HG02885 (cell line): ENCODE measurements around the gene P3H3.
A peak's percentile ranks its signal among the peaks of the same experiment; 100 is the strongest.
"Not testable (repeated sequence)": the region's sequence is repeated elsewhere in the genome, so short reads cannot be mapped to it uniquely, and the experiment has no call there.

Source experiments
- ATAC-seq: cut with Tn5 transposase; IDR thresholded peaks from one replicate; pipeline ENCODE4 v1.9.1; 2021; ENCODE audit warnings: mild to moderate bottlenecking; ENCODE audit not compliant: unreplicated experiment, poor library complexity

The P3H3 gene

GRCh38 chr12:6863586-6864321 lies 35.5 kb downstream of the P3H3 start:
- ATAC-seq, result no peak

GRCh38 chr12:6865307-6865706 lies 37.1 kb downstream of the P3H3 start:
- ATAC-seq, result not testable (repeated sequence)

- no peak for ATAC-seq
Observed at GRCh38 chr12:6866163-6866919, 38.1 kb downstream of the P3H3 start.

- ATAC-seq, result peak; percentile 2
Observed at GRCh38 chr12:6866920-6867412, 38.8 kb downstream of the P3H3 start.

GRCh38 chr12:6867413-6868210 lies 39.4 kb downstream of the P3H3 start, which contains the start of gene TPI1:
Gene TPI1, plus strand, starts transcription at chr12:6867531. Its CDS starts 36 bp downstream, at chr12:6867567.
- ATAC-seq, result peak; percentile 67

GRCh38 chr12:6868211-6869048 lies 40.2 kb downstream of the P3H3 start:
- no peak for ATAC-seq

GRCh38 chr12:6869049-6870021 lies 41.1 kb downstream of the P3H3 start:
- no peak for ATAC-seq

GRCh38 chr12:6870304-6870703 lies 42.1 kb downstream of the P3H3 start:
- not testable (repeated sequence) for ATAC-seq

- no peak for ATAC-seq
Observed at GRCh38 chr12:6871052-6871957, 43.1 kb downstream of the P3H3 start.

- ATAC-seq, result peak; percentile 29
Observed at GRCh38 chr12:6872073-6873048, 44.2 kb downstream of the P3H3 start.

- ATAC-seq, result peak; percentile 82
Observed at GRCh38 chr12:6873094-6874014, 45.1 kb downstream of the P3H3 start, which contains the start of gene SPSB2. Gene SPSB2, minus strand, starts transcription at chr12:6873303. Its CDS starts 402 bp downstream, at chr12:6872901.

- ATAC-seq, result not testable (repeated sequence)
Observed at GRCh38 chr12:6874015-6874368, 45.8 kb downstream of the P3H3 start.

- not testable (repeated sequence) for ATAC-seq
Observed at GRCh38 chr12:6879824-6880223, 51.6 kb downstream of the P3H3 start.

GRCh38 chr12:6883252-6883651 lies 55.0 kb downstream of the P3H3 start:
- ATAC-seq, result no peak

- no peak for ATAC-seq
Observed at GRCh38 chr12:6883683-6884082, 55.5 kb downstream of the P3H3 start.
